Kidney (tissue), 14 donors: ENCODE results near the gene CALN1. TPM values are rescaled to one million over a fixed set of nuclear protein-coding genes. Genes with fewer than 3 reads are reported as not detected.

Source experiments
- DNase-seq, 5 donors: peaks; one replicate each; pipeline ENCODE4 v3.0.0-alpha.2; 2013 to 2020
- FAIRE-seq: peaks from 2 replicates; lab custom pipeline; 2012; peaks lifted over from hg19 to GRCh38; lab: Jason Lieb, UNC
- H3K27ac ChIP-seq, 2 donors: one replicate each; pipeline ENCODE4 v1.7.0; 2013; ENCODE audit warnings: low read depth in 2 of 2, low read length in 2 of 2, inconsistent platforms in 1 of 2
- H3K27me3 ChIP-seq: one replicate; pipeline ENCODE4 v1.7.1; 2013; ENCODE audit warnings: low read length, inconsistent platforms; ENCODE audit not compliant: control insufficient read depth, insufficient read depth
- H3K36me3 ChIP-seq, 3 donors: one replicate each; pipeline versions ENCODE4 v1.7.0 to v1.7.1; 2013; ENCODE audit warnings: low read length in 3 of 3, control low read depth in 1 of 3, inconsistent platforms in 1 of 3; ENCODE audit not compliant: insufficient read depth in 3 of 3, control insufficient read depth in 2 of 3
- H3K4me1 ChIP-seq, 3 donors: one replicate each; pipeline versions ENCODE4 v1.7.0 to v1.7.1; 2013; ENCODE audit warnings: low read length in 3 of 3, inconsistent platforms in 1 of 3, low read depth in 1 of 3; ENCODE audit not compliant: control insufficient read depth in 2 of 3, insufficient read depth in 2 of 3
- H3K4me3 ChIP-seq, 3 donors: one replicate each; pipeline versions ENCODE4 v1.7.0 to v1.8.1; 2013; ENCODE audit warnings: low read length in 3 of 3, control low read depth in 1 of 3, inconsistent platforms in 1 of 3
- H3K9ac ChIP-seq, 3 donors: one replicate each; pipeline versions ENCODE4 v1.7.0 to v1.7.1; 2013; ENCODE audit warnings: low read length in 3 of 3, control low read depth in 1 of 3, inconsistent platforms in 1 of 3
- H3K9me3 ChIP-seq, 3 donors: one replicate each; pipeline versions ENCODE4 v1.7.0 to v1.7.1; 2013; ENCODE audit warnings: low read length in 3 of 3, control low read depth in 1 of 3, inconsistent platforms in 1 of 3; ENCODE audit not compliant: control insufficient read depth in 2 of 3, insufficient read depth in 1 of 3
- intact Hi-C: fragments of 100-400 bp; cut with DNase I; formaldehyde crosslinking; loops from one replicate; pipeline ENCODE4 v1.11.1; 2022
- polyA plus RNA-seq: library from polyadenylated mRNA; stranded (reverse); fragments of 350-450 nt; fragmentation: Illumina TruSeq; extraction: RNeasy Lipid Tissue Mini Kit (QIAGEN cat#74804); gene quantifications from one replicate; pipeline ENCODE4 v1.2.3, GENCODE V29; 2014; ENCODE audit warnings: low read depth, low replicate concordance; ENCODE audit not compliant: insufficient read depth
- total RNA-seq: library from RNA; stranded (reverse); fragmentation: NEBNext Ultra II Directional; extraction: Animal tissue kit (Norgen Biotek cat#: 25700); gene quantifications from one replicate; pipeline ENCODE4 v1.2.1, GENCODE V29; 2021
- TF ChIP-seq, protein P1 (sequence below): IDR thresholded peaks from 3 replicates; pipeline ENCODE4 v1.5.1; 2012; ENCODE audit warnings: mild to moderate bottlenecking, moderate library complexity, borderline replicate concordance; ENCODE audit not compliant: insufficient read depth; ENCODE audit errors: extremely low read depth
- donor health status: control.
- donor health status: control.
- donor health status: control.
- donor health status: control.
- donor health status: control.
- donor health status: DM: yes; HTN: yes; CAD: no.
- donor health status: Normal renal cell carcinoma (clear cell type).

Gene CALN1
- total and polyA plus RNA-seq, 2 donors from 2014 or later: not detected

DNA sequence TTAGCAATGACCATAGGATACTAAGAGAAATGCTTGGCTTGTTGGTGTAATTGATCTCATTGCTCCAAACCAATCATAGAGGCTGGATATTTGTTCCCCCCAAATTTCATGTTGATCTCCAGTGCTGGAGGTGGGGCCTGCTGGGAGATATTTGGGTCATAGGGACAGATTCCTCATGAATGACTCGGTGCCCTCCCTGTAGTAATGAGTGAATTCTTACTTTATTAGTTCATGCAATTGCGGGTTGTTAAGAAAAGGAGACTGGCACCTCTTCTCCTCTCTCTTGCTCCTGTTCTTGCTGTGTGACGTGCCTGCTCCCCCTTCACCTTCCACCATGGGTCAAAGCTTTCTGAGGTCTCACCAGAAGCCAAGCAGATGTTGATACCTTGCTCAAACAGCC, 630.1 kb downstream of the CALN1 start:
- intact Hi-C loops: no loop called here
- H3K9me3 ChIP-seq: peaks cover 0 to 6% (median 3%) of the 10 kb centered on the region in 3 donors
- H3K36me3 ChIP-seq: no peaks in the 10 kb centered on the region
- no peak overlapping the region for H3K4me3 ChIP-seq
- no peak for DNase-seq
- TF ChIP-seq, protein P1, sequence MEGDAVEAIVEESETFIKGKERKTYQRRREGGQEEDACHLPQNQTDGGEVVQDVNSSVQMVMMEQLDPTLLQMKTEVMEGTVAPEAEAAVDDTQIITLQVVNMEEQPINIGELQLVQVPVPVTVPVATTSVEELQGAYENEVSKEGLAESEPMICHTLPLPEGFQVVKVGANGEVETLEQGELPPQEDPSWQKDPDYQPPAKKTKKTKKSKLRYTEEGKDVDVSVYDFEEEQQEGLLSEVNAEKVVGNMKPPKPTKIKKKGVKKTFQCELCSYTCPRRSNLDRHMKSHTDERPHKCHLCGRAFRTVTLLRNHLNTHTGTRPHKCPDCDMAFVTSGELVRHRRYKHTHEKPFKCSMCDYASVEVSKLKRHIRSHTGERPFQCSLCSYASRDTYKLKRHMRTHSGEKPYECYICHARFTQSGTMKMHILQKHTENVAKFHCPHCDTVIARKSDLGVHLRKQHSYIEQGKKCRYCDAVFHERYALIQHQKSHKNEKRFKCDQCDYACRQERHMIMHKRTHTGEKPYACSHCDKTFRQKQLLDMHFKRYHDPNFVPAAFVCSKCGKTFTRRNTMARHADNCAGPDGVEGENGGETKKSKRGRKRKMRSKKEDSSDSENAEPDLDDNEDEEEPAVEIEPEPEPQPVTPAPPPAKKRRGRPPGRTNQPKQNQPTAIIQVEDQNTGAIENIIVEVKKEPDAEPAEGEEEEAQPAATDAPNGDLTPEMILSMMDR: no peak
- no peak for FAIRE-seq
- H3K27me3 ChIP-seq: no peaks in the 10 kb centered on the region
- H3K27ac ChIP-seq: no peak overlapping the region
- H3K4me1 ChIP-seq: no peaks in the 10 kb centered on the region
- no peak overlapping the region for H3K9ac ChIP-seq

DNA sequence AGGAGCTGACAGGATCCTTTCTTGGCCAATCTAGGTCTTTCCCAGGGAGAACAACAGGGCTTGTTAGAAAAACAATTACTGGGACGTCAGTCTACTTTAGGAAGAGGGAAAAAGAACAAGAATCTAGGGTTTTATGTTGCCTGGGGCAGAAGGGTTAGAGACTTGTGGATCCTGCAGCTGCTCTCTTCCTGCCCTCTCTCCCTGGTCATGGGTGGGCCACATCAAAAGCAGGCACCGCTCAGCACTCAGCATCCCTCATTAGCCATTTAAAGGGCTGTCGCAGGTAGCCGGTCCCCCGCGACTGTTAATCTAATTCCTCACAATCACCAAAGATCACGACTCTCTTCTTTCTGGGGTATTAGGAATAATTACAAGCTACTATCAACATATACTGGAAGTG, 631.9 kb downstream of the CALN1 start:
- no peak overlapping the region for H3K4me3 ChIP-seq
- H3K4me1 ChIP-seq: no peaks in the 10 kb centered on the region
- H3K36me3 ChIP-seq: no peaks in the 10 kb centered on the region
- TF ChIP-seq, protein P1: no peak
- no peak for DNase-seq
- no peak for FAIRE-seq
- intact Hi-C loops: no loop called here
- no peaks in the 10 kb centered on the region for H3K27me3 ChIP-seq
- H3K27ac ChIP-seq: no peak overlapping the region
- peaks cover 0 to 5% (median 0%) of the 10 kb centered on the region in 3 donors for H3K9me3 ChIP-seq
- H3K9ac ChIP-seq: no peak overlapping the region

DNA sequence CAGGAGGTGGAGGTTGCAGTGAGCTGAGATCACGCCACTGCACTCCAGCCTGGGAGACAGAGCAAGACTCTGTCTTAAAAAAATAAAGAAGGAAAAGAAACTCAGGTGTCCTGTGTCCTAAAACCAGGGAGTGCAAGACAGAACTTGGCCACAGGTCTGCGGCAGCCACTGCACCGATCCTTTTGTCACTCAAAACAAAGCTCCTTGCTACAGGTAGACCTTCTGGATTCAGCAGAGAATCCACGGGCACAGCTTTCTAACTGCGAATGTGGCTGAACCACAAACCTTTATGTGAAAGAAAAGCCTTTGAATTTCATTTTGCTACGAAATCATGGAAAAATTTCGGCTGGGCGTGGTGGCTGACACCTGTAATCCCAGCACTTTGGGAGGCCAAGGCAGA, 634.9 kb downstream of the CALN1 start:
- no peak overlapping the region for H3K27ac ChIP-seq
- no peak overlapping the region for H3K9ac ChIP-seq
- TF ChIP-seq, protein P1: no peak
- DNase-seq (no peak), FAIRE-seq (no peak)
- H3K4me3 ChIP-seq: no peak overlapping the region
- H3K4me1 ChIP-seq: no peaks in the 10 kb centered on the region
- H3K36me3 ChIP-seq: no peaks in the 10 kb centered on the region
- intact Hi-C loops: no loop called here
- H3K9me3 ChIP-seq: peaks cover 0 to 5% (median 0%) of the 10 kb centered on the region in 3 donors
- no peaks in the 10 kb centered on the region for H3K27me3 ChIP-seq

DNA sequence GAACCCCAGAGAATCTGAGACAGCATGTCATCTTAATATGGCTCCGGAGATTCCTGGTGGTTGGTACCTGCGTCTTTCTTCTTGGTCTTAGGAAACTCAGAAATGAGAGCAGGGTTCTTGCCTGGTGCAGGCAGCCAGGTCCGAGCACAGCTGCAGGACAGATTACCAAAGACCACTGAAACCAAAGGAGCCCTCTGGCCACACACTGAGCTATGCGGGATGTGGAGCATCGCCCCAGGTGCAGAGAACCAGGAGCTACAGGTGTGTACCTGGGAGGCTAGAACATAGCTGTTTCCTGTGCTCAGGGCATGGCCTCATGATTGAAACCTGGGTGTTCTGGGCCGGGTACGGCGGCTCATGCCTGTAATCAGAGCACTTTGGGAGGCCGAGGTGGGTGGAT, 635.4 kb downstream of the CALN1 start:
- Histone ChIP-seq H3K36me3 (no peaks in the 10 kb centered on the region), H3K27ac (no peak overlapping the region), H3K9me3 (no peaks in the 10 kb centered on the region), H3K27me3 (no peaks in the 10 kb centered on the region), H3K4me1 (no peaks in the 10 kb centered on the region), H3K4me3 (no peak overlapping the region), H3K9ac (no peak overlapping the region)
- DNase-seq (no peak), FAIRE-seq (no peak)
- intact Hi-C loops: no loop called here
- TF ChIP-seq, protein P1: no peak
